Stimulated activated CD8-positive, alpha-beta memory T cell treated with anti-CD3 and anti-CD28 coated beads, Interleukin-4, amount 100 ng/mL, for 24 hours (primary cell): ENCODE results near the gene MUC4.

ENCODE experiments used
- DNase-seq: peaks from one replicate; pipeline ENCODE4 v3.0.0-alpha.2; 2020; ENCODE audit warnings: low read depth

MUC4 gene, protein sequence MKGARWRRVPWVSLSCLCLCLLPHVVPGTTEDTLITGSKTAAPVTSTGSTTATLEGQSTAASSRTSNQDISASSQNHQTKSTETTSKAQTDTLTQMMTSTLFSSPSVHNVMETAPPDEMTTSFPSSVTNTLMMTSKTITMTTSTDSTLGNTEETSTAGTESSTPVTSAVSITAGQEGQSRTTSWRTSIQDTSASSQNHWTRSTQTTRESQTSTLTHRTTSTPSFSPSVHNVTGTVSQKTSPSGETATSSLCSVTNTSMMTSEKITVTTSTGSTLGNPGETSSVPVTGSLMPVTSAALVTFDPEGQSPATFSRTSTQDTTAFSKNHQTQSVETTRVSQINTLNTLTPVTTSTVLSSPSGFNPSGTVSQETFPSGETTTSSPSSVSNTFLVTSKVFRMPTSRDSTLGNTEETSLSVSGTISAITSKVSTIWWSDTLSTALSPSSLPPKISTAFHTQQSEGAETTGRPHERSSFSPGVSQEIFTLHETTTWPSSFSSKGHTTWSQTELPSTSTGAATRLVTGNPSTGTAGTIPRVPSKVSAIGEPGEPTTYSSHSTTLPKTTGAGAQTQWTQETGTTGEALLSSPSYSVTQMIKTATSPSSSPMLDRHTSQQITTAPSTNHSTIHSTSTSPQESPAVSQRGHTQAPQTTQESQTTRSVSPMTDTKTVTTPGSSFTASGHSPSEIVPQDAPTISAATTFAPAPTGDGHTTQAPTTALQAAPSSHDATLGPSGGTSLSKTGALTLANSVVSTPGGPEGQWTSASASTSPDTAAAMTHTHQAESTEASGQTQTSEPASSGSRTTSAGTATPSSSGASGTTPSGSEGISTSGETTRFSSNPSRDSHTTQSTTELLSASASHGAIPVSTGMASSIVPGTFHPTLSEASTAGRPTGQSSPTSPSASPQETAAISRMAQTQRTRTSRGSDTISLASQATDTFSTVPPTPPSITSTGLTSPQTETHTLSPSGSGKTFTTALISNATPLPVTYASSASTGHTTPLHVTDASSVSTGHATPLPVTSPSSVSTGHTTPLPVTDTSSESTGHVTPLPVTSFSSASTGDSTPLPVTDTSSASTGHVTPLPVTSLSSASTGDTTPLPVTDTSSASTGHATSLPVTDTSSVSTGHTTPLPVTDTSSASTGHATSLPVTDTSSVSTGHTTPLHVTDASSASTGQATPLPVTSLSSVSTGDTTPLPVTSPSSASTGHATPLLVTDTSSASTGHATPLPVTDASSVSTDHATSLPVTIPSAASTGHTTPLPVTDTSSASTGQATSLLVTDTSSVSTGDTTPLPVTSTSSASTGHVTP (N-terminal part only)

DNA sequence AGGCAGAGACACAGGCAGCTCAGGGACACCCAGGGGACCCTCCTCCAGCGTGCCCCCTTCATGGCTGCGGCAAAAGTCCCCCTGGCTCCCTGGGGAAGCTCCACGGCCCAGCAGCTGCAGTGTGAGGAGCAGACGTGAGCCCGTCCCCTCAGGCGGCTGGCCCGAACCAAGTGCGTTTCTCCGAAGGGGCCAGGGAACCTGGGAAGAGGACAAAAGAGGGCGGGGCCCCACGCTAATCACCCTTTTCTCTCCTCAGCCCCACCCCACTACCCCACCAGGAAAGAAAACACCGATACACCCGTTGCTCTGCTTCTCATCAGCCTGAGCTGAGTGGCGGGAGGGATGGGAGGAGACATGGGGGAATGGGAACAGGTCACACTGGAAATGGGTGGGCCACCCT, at the start of gene MUC4:
Gene MUC4, minus strand, starts transcription at position 174 of the 400 bp plus-strand sequence. Its CDS starts 112 bp downstream, at position 62.
- no peak for DNase-seq

DNA sequence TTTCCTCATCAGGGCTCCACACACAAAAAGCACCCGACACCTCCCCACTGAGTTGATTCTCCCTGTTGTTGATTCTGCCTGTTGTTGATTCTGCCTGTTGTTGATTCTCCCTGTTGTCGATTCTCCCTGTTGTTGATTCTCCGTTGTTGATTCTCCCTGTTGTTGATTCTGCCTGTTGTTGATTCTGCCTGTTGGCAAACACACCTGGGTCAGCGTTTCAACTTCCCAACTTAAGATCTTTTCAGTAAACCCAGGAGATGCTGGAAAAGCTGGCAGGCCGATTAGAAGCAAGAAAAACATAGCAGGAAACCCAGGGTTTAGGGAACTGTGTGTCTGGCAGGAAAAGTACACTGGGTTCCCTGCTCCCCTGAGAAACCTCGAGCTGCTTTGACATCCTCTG, 48.7 kb upstream of the MUC4 start:
- no peak for DNase-seq

DNA sequence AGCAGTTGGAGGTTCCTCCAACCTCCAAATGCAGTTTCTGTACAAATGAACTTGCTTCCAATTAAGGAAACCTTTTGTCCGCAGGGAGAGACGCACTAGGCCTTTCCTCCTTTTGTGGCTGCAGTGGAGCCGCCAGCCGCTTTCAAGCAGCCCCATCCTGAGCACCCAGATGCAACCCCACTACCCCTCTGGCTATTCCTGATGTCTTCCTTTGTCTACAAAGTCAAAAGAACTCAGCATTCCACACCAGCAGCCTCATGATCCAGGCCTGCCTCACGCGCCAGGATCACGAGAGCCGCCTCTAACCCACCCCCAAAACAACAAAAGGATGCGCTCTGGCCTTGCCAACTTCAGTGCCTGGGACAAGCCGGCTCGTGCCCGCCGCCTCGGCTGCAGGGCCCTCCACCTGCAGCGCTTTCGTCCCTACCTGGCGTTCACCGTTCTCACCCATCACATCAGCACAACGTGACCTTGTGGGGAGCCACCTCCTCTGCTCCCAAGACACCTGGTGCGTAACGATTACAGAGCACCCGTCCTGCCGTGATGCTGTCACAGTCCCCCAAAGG, 48.2 kb upstream of the MUC4 start:
- DNase-seq = no peak

DNA sequence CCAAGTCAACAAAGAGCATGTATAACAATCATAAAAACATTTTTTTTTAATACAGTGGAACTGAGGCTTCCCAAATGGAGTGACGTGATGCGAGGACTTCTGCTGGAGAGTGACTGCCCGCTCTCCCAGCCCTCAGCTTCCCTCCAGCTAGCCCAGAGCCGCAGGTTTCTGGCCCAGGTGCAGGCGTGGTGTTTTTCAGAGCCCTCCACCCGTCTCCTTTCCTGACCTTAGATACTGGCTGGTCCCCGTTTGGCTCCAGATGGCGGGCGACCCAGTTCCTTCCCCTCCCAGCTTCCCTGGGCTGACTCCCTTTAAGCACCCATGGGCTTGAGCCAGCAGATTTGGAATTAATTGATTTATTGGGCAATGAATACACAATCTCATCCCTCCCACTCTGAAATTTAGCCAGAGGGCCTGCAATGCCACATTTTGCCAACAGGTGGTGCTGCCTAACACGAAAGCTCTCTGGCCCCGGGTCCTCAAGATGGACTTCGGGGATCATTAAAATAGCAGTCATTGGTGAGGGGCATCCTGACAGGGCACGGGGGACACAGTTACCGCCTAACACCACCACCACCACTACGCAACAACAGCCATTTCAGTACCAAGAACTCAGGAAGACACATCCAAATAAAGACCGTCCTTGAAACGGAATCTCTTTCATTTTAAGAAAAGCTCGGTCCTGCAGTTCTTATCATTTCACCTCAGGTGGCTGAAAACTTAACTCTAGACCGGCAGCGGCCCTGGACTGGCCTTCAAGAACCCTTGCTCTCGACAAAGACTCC, 47.5 kb upstream of the MUC4 start:
- peak; percentile 62 for DNase-seq

DNA sequence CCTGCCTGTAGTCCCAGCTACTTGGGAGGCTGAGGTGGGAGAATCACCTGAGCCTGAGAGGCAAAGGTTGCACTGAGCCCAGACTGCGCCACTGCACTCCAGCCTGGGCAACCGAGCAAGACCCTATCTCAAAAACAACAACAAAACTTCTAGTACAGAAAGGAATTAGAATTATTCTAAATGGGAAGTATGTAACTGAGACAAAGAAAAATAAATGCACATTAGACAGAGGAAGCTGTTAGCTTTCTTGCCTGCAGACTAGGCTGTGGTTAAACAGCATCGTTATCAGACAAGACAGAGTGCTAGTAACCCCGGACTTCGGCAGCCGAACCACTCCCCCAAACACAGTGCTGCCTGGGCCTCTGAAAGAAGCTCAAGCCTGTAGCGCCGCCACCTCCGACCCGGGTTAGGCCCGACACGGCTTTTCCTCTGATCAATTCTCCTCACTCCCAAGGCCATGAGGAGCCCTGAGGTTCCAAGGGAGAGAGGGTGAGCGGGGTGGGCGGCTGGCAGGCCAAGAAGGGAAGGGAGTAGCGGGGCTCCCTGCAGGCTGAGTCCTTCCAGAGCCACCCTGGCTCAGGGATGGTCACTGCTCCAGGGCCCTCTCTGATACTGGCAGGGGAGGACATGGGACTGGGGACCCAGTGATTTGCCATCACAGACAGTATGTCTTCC, 44.8 kb upstream of the MUC4 start:
- no peak for DNase-seq

DNA sequence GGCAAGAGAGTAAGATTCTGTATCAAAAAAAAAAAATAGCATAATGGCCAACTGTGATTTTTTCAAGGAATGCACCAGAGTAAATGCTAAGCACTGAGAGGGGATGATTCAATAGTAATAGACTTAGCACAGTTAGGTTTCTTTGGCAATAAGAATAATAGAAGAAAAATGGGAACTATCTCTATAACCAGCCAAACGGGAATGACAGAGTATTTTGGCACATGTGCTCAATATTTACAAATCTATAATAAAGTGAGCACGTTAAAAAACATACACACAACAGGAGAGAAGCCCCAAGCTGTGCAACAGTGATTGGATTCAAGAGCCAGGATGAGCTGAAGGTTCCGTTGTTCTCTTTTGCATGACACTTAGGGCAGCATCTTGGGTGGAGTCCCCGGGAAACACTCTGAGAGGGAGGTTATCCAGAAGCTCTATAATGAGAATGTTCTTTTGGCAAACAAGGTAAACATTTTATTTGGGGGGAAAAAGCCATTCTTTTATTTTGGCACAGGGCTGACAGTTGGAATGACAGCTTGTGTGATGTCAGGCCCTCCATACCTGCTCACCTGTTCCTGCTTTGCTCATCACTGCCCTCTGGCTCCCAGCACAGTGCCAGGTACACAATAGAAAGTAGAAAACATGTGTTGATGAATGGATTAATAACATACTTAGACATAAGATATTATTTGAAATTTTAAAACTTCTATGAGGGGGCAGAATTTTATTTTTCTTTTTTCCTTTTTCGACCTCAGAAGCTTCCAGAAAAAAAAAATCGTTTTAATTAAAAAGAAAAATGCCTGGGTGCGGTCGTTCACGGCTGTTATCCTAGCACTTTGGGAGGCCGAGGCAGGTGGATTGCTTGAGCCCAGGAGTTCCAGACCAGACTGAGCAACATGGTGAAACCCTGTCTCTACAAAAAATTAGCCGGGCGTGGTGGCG, 44.0 kb upstream of the MUC4 start:
- no peak for DNase-seq

DNA sequence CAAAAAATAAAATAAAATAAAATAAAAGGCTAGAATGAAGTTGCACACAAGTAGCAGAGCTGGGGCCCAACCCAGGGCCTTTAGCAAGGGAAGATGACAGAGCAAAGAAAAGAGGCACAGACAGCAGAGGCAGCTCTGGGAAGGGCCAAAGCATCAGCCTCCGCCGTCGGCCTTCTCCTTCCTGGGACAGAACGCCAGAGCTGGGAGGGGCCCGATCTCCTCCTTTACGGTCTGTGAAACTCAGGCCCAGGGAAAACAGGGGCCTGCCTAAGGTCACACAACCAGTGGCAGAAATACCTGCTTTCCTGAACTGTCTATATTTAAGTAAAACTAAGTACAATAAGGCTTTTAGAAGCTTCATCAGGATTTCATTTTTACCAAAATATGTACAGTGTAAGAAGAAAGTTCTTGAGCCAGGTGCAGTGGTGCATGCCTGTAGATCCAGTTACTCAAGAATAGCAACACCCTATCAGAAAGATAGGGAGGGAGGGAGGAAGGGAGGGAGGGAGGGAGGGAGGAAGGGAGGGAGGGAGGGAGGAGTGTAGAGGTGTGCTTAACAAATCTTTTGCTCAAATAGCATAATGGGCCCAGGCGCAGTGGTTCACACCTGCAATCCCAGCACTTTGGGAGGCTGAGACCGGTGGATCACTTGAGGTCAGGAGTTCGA, 43.0 kb upstream of the MUC4 start:
- DNase-seq = no peak

DNA sequence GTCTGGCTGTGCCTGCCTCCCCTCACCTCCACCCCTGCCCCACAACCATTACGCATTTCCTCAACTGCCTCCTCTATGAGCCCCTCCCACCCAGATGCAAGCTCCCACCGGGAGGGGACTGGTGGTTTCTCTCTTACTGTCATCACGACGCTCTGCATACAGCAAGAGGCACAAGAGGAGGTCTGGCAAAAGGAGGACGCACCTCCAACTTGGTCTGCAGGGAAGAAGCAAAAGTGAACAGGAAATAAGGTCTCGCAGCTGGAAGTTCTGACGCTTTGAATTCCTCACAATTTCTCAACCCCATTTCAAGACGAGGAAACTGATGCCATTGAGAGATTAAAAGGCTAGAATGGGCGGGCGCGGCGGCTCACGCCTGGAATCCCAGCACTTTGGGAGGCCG, 42.3 kb upstream of the MUC4 start:
- no peak for DNase-seq

DNA sequence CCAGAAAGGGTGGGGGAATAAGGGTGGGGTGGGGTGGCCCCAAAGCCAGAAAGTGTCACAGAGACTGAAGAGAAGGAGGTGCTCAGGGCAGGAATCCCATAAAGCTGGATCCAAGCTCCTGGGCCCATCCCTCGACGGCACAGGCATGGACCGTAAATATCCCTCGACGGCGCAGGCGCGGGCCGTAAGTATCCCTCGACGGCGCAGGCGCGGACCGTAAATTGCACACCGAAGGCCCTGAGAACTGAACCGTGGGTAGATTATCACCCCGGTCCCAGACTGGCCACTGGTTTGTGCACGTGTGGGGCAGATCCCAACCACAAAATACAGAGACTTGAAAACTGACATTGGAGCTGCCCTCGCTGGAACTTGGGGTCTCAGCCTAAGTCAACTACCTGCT, 41.3 kb upstream of the MUC4 start:
- no peak for DNase-seq

DNA sequence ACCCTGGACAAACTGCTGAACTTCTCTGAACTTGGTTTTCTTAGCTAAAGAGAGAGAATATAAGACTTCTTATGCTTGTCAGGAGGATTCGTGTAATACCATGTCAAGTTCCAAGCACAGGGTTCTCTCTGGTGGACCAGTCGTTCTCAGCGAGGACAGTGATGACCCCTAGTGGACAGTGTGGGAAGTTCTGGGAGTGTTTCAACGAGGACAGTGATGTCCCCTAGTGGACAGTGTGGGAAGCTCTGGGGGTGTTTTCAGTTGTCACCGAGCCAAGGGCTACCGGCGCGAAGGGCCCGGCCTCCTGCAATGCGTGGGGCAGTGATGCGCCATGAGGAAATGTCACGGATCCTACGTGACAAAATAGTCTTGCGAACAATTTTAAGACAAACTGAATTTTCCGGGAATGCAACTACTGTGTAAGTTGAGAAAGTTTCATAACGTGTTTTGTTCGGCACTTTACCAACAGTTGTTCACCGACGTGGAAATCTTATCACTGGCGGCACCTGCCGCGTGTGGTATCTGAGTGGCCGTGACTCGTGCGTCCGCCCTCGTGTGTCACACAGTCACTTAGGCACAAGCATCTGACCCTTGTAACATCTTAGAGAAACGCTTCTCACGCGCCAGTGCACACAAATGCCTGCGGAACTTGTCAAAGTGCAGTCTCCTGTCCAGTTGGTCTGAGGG, 39.3 kb upstream of the MUC4 start:
- peak; percentile 79 for DNase-seq

DNA sequence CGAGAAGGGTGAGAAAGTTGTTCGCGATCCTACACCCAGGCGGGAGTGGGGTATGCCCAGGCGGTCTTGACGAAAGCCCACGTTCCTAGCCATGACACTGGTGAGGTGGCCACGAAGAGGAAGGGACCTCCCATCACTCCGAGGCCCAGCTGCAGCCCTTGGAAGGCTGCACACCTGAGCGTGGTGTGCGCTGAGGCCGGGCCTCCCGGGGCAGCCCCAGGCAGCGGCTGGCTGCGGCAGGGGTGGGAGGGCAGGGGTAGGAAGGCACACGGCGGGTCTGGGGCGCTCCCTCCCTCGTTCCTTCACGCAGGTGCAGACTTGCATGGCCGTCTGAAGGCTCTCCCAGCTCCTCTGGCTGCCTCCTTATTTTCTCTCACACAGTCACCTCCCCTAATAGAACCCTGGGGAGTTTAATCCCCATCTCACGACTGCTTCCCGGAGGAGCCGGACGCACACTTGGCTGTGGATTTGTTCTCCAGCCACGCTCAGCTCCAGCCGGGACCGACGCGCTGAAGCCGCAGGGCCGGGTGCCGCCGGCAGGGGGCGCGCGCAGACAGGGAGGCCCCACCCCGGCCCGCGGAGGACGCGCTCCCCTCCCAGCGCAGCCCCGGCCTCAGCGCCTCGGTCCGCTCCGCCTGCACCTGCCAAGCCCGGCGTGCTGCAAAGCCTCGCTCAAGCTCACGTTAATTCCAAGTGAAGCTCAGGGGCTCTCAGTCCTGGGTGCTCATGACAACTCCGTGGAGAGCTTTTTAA, 37.8 kb upstream of the MUC4 start:
- no peak for DNase-seq

DNA sequence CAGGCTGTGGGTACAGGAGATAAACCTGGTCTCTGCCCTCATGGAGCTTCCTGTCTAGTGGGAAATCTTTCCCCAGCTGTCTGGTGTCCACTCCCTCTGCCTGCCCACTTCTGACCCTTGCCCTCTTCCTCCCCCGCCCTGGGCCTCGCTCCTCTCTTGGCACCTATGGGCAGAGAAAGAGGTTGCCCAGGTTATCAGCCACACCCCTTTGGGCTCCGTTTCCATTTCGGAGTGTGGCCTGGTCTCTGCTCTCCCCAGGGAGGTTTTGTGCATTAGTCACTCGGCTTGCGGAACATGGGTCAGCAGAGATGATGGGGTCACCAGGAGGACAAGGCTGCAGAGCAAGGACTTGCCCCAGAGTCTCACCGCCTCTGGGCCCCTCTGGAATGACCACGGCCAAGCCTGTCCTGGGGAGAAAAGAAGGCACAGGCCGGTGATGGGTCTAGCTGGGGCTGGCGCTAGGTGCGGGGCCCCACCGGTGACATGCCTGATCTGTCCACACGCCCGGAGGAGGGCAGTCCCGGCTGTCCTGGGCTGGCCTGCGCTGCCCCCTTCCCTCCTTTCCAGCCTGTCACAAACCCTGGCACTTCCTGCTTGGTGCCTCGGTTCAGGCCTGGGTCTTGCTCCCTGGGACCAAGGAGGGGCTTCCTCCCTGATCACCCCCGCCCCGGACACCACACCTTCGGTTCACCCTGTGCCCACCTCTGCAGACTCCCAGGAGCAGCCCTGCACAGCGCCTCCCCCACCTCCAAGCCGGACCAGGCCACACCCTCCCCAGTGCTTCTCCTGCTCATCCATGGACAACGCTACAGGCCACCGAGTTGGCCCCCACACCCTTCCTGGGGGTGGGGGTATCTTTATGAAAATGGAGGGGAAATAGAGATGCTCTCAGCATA, 35.6 kb upstream of the MUC4 start:
- DNase-seq = no peak

DNA sequence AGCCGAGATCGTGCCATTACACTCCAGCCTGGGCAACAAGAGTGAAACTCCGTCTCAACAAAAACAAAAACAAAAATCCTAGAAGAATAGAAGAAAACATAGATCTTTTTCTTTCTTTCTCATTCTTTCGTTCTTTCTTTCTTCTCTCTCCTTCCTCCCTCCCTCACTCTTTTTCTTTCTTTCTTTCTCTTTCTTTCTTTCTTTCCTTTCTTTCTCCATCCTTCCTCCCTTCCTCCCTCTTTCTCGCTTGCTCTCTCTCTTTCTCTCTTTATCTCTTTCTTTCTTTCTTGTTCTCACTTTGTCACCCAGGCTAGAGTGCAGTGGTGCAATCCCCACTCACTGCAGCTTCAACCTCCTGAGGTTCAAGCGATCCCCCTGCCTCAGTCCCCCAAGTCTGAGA, 33.8 kb upstream of the MUC4 start:
- DNase-seq = no peak

DNA sequence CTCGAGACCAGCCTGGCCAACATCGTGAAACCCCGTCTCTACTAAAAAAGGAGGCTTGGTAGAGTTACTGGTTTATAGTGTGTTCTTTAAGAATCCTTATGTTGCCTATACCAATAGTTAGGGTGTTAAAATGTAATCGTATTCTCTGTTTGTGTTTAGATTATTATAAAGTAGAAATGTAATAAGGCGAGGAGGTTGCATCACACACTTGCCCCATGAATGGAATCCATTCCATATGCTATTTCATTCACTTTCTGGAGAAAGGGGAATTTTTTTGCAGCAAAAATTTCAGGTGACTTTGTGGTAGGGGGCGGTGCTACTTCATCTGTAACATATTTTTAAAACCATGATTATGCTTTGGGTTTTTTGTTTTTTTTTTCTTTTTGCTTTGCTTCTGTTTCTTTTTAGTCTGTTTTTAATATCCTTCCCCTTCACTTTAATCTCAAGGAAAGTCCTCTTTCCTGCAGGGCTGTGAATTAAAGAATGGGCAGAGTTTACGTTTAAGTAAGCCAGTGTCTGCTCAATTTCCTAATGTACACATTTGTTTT, 33.0 kb upstream of the MUC4 start:
- no peak for DNase-seq

DNA sequence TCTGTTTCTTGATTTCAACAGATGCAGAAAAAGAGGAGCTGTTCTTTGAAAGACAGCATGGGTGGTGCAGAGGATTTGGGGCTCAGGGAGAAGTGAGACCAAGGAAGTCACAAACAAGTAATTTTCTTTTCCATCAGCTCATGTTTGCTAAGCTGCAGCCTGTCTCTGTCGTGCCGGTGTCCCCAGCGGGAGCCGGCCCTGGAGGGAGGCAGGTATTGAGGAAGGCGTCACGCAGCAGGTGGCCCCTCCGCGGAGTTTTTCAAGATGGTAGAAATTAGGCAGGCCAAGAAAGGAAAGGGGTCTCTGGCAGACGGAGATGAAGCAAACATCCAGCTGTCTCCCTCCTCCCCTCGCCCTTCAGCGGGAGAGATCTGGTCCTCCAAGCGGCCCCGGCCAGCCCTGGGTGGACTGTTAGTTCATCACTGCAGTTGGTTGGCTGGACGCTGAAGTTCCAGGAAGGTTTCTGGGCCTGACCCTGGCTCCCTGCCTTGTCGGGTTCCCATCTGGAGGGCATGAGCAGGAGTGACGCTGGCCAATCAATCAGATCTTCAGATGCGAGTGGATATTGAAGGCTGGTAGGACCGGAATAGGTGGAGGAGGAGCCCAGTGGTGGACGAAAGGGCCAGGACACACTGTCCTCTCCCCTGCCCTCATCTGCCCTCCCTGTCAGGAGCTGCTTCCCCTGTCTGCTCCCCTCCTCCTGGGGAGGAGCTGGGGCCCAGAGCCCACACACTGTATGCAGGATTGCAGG, 27.7 kb upstream of the MUC4 start:
- DNase-seq = no peak
